IPS-20b (cell line): Measurements from ENCODE around the gene PDXDC1.
"Not testable (repeated sequence)": the region's sequence is repeated elsewhere in the genome, so short reads cannot be mapped to it uniquely, and the experiment has no call there.

Experiments
- H3K27ac ChIP-seq: one replicate; pipeline ENCODE4 v1.5.1; 2013; ENCODE audit warnings: low read length
- H3K27me3 ChIP-seq: 2 replicates; pipeline ENCODE4 v1.6.1; 2013; ENCODE audit warnings: mild to moderate bottlenecking, low read length, inconsistent platforms; ENCODE audit not compliant: insufficient read depth
- H3K36me3 ChIP-seq: 2 replicates; pipeline ENCODE4 v1.6.1; 2013; ENCODE audit warnings: low read depth, mild to moderate bottlenecking, inconsistent platforms, low read length, moderate library complexity; ENCODE audit not compliant: insufficient read depth
- H3K4me1 ChIP-seq: 2 replicates; pipeline ENCODE4 v1.6.1; 2013; ENCODE audit warnings: mild to moderate bottlenecking, control low read depth, inconsistent platforms, low read length, moderate library complexity; ENCODE audit not compliant: insufficient read depth
- H3K4me3 ChIP-seq: 2 replicates; pipeline ENCODE4 v1.5.1; 2013; ENCODE audit warnings: mild to moderate bottlenecking, low read length, inconsistent platforms
- H3K9ac ChIP-seq: 2 replicates; pipeline ENCODE4 v1.6.1; 2013; ENCODE audit warnings: low read depth, mild to moderate bottlenecking, inconsistent platforms, low read length, moderate library complexity
- H3K9me3 ChIP-seq: 2 replicates; pipeline ENCODE4 v1.6.1; 2013; ENCODE audit warnings: mild to moderate bottlenecking, low read depth, low read length, inconsistent platforms; ENCODE audit not compliant: insufficient read depth

PDXDC1 gene

DNA sequence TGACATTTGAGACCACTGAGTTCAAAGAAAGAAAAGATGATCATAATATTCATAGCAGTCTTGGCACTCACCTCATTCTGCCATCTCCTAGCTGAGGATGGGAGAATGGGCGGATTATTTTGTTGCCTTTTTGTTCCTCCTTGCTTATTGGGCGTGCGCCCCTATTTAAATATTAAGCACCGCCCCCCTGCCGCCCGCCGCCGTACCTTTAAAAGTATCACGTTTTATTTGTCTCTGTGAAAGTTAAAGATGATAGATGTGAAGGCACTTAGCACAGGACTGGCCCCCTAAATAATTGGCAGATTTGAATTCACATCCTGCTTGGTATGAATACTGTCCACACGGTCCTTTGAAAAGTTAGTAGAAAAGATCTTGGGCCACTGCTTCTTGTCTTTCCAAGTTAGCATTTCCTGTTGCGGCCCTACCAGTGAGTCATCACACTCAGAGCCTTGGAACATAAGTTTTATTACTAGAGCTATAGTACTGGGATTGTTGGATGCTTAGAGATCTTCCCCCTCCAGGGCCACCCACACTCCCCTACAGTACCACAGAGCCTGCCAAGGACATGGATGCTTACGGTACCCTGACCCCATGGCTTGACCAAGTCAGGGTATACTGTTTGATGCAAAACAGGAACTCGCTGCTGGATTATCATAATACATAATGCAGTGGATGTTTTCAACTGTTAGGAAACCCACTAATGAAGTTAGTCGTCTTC lies 50.6 kb downstream of the PDXDC1 start:
- H3K27me3 ChIP-seq, H3K4me1 ChIP-seq, H3K4me3 ChIP-seq, H3K9me3 ChIP-seq, H3K27ac ChIP-seq, H3K9ac ChIP-seq: not testable (repeated sequence)
- peaks cover 41% of the 10 kb centered on the region for H3K36me3 ChIP-seq

DNA sequence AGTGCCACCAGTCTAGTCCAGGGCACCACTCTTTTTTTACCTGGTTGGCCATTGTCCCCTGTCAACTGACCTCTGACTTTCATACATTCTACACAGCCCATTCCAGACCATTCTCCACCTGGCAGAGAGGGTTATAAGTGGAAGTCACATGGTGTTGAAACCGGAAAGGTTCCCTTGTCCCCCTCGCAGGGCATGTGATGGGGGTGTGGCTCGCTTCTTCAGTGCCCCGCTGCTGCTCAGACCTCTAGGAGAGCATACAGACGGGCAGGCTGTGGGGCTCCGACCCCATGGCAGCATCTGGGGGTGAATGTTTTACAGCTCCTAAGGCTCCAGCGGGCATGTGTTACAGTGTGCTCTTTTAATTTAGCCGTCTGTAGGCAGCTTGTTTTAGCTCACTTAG lies 52.2 kb downstream of the PDXDC1 start:
- H3K27me3 ChIP-seq, H3K4me3 ChIP-seq, H3K27ac ChIP-seq, H3K9ac ChIP-seq, H3K4me1 ChIP-seq, H3K9me3 ChIP-seq: not testable (repeated sequence)
- peaks cover 51% of the 10 kb centered on the region for H3K36me3 ChIP-seq

DNA sequence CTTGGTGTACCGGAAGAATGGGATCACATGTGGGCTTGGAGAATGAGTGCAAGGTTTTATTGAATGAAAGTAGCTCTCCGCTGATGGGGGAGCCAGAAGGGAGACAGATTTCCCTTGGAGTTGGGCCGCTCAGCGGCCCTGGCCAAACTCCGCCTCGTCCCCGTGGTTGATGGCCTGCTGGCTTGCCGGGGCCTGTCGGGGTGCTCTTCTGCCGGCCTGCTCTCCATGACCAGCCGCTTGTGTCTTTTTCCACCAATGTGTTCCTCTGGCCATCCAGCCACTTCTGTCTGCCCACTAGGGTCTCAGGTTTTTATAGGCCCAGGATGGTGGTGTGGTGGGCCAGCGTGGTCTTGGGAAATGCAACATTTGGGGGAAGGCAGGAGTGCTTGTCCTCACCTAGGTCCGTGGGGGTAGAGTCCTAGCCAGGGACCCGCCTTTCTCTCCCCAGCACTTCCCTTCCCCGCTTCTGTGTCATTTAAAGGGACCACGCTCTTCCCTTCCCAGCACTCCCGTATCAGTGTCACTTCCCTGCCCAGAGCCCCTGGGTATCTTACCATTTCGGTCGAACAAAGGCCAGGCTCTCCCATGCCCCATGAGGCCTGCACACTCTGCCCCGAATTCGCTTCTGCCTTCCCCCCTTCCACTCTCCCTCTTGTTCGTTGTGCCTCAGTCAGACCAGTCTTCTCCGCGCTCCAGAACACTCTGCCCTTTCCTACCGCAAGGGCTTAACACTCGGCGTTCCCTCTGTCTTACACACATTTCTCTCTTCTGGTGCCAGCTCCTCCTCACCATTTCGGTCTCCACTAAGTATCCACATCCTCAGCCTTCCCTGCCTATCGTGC lies 52.9 kb downstream of the PDXDC1 start:
- H3K9me3 ChIP-seq, H3K27me3 ChIP-seq, H3K4me1 ChIP-seq, H3K9ac ChIP-seq, H3K27ac ChIP-seq, H3K4me3 ChIP-seq: not testable (repeated sequence)
- peaks cover 51% of the 10 kb centered on the region for H3K36me3 ChIP-seq

DNA sequence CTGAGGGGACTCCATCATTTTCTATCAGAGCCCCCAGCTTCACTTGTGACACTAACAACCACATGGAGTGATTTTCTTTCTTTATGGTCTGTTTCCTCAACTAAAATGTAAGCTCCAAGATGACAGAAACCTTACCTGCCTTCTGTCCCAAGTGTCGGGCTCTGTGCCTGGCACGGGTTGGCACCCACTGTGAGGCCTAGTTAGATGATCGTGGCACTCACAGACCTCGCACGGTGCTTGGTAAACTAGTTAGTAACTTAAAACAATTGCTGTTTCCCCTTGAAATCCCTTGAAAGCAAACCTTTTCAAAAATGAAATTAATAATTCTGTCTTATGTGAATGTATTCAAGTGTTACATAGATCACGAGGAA lies 53.5 kb downstream of the PDXDC1 start:
- not testable (repeated sequence) for H3K9me3 ChIP-seq, H3K27ac ChIP-seq, H3K27me3 ChIP-seq, H3K9ac ChIP-seq, H3K4me3 ChIP-seq, H3K4me1 ChIP-seq
- H3K36me3 ChIP-seq, result peaks cover 51% of the 10 kb centered on the region

DNA sequence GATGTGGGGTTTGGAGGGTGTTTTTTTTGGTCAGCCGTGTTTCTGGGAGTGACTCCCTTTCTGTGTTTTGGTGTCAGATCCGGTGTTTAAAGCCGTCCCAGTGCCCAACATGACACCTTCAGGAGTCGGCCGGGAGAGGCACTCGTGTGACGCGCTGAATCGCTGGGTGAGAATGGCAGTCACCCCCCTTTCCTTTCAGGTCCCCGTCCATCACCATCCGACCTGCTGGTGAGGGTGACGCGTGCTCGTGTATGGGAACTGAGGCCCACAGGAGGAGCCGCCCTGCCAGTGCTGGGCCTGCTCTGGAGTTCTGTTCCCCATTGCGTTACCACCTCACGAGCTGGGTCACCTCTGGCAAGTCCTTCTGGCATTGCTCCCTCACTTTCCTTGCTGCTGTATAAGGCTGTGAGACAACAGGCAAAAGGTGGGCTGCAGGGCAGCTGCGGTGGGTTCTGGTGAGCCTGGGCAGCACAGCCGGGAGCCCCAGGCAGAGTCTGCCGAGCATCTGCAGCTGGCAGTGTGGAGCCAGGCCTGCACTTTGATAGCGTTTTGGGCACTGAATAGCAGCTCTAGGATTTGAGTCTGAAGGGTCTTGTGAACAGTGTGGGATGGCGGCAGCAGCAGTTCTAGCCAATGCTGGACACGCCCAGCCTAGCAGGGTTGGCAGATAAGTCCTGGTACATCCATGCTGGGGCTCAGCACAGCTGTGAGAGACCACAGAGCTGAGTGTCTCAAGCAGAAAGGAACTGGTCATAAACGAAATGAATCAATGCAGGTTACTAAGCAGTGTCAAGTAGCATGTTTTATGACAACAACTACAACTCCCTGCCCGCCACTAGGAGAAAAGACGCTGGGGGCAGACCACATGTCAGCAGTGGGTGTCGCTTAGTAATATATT lies 54.2 kb downstream of the PDXDC1 start:
- H3K4me1 ChIP-seq, H3K4me3 ChIP-seq, H3K27me3 ChIP-seq, H3K27ac ChIP-seq, H3K9me3 ChIP-seq, H3K9ac ChIP-seq: not testable (repeated sequence)
- H3K36me3 ChIP-seq, result peaks cover 52% of the 10 kb centered on the region

DNA sequence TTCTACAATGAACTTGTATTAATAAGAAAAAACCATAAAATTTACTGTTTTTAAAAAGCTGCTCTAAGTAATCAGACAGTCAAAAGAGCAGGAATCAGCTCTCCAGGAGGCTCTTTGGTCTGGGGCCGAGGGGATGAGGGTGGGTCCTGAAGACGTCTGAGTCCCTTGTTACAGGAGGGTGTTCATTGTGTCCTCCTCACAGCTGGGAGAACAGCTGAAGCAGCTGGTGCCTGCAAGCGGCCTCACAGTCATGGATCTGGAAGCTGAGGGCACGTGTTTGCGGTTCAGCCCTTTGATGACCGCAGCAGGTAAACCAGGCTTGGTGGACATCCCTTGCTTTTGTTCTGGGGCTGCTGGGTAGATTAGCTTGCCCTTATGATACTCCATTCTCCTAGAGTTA lies 54.9 kb downstream of the PDXDC1 start:
- not testable (repeated sequence) for H3K4me1 ChIP-seq, H3K27me3 ChIP-seq, H3K9me3 ChIP-seq, H3K27ac ChIP-seq, H3K9ac ChIP-seq, H3K4me3 ChIP-seq
- H3K36me3 ChIP-seq, result peaks cover 56% of the 10 kb centered on the region

DNA sequence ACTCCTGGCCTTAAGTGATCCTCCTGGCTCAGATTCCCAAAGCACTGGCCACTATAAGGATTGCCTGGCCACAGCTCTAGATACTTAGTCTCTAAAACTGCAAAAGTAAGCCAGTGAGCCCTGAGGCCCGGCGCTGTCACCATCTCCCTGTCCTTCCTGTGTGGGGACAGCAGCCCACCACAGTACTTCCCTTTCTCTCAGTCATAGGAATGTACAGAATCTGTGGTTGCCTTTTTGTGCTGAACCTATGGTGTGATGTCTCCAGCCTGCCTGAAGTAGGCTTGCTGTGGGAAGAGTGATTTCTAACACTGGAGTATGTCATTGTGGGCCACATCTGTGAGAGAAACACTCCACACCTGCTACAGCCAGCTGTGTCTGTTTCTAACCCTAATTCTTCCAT lies 56.4 kb downstream of the PDXDC1 start:
- no peak overlapping the region for H3K4me3 ChIP-seq
- H3K9me3 ChIP-seq, result no peaks in the 10 kb centered on the region
- H3K27ac ChIP-seq, result no peak overlapping the region
- no peak overlapping the region for H3K9ac ChIP-seq
- H3K36me3 ChIP-seq, result peaks cover 63% of the 10 kb centered on the region
- no peaks in the 10 kb centered on the region for H3K4me1 ChIP-seq
- H3K27me3 ChIP-seq, result no peaks in the 10 kb centered on the region

DNA sequence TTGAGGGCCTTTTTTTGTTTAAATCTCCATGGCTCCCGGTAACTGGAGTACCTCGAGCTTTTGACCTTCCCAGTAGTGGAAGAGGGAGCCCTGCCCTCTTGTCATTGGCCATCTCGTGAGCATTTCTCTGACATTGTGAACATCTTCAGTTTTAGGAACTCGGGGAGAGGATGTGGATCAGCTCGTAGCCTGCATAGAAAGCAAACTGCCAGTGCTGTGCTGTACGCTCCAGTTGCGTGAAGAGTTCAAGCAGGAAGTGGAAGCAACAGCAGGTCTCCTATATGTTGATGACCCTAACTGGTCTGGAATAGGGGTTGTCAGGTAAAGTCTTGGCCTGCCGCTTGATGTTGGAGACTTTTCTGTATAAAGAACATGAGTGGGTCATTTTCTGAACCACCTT lies 56.8 kb downstream of the PDXDC1 start:
- Histone ChIP-seq H3K9ac (no peak overlapping the region), H3K36me3 (peaks cover 65% of the 10 kb centered on the region), H3K27me3 (no peaks in the 10 kb centered on the region), H3K9me3 (no peaks in the 10 kb centered on the region), H3K27ac (no peak overlapping the region), H3K4me3 (no peak overlapping the region), H3K4me1 (no peaks in the 10 kb centered on the region)

DNA sequence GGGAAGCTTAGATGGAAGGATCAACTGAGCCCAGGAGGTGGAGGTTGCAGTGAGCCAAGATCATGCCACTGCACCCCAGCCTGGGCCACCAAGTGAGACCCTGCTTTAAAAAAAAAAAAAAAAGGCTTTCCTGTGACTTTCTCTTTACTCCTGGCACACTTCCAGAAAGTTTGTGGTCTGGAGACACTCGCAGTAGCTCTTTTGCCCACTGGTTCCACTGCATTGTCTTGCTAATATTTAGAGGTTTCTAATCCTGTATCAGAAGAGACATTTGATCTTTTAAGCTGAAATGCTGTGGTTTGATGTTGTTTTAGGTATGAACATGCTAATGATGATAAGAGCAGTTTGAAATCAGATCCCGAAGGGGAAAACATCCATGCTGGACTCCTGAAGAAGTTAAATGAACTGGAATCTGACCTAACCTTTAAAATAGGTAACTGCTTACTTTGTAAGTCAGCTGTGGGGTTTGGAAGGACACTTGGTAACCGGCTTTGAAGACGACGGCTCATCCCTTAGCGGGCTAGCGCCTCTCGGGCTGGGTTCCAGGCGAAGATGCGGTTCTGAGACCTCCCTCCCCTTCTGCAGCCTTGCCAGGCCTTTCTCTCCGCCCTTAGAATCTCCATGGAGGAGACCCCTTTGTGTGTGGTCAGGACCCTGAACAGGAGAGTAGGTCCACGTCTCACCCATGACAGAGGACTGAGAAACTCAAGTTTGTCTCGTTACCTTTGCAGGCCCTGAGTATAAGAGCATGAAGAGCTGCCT lies 57.9 kb downstream of the PDXDC1 start:
- Histone ChIP-seq H3K4me3 (no peak overlapping the region), H3K9ac (no peak overlapping the region), H3K36me3 (peaks cover 76% of the 10 kb centered on the region), H3K4me1 (no peaks in the 10 kb centered on the region), H3K9me3 (no peaks in the 10 kb centered on the region), H3K27ac (no peak overlapping the region), H3K27me3 (no peaks in the 10 kb centered on the region)

DNA sequence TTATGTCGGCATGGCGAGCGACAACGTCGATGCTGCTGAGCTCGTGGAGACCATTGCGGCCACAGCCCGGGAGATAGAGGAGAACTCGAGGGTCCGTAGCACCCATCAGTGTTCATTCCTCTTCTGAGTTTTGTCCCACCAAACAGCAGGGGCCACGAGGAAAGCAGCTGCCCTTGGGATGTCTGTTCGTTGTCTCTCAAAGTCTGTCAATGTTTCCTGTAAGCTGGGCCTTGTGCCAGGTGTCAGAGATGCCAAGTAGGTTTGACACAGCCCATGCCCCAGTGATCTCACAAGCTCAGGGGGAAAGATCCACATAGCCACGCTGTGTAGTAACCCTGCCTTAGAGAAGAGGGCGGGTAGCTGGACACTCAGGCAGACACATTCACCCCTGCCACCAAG lies 58.5 kb downstream of the PDXDC1 start:
- peaks cover 81% of the 10 kb centered on the region for H3K36me3 ChIP-seq
- no peak overlapping the region for H3K9ac ChIP-seq
- no peaks in the 10 kb centered on the region for H3K27me3 ChIP-seq
- H3K4me1 ChIP-seq, result no peaks in the 10 kb centered on the region
- H3K27ac ChIP-seq, result no peak overlapping the region
- H3K4me3 ChIP-seq, result no peak overlapping the region
- H3K9me3 ChIP-seq, result no peaks in the 10 kb centered on the region
